Adipocyte (in vitro differentiated cells): ENCODE data around the gene ADCY3.
"Not testable (repeated sequence)": the region's sequence is repeated elsewhere in the genome, so short reads cannot be mapped to it uniquely, and the experiment has no call there.

ENCODE experiments used
- DNase-seq: peaks from one replicate; pipeline ENCODE4 v3.0.0-alpha.2; 2015; ENCODE audit warnings: low read depth
- H3K27me3 ChIP-seq: replicated peaks from 2 replicates; pipeline ENCODE4 v1.7.0; 2013; ENCODE audit warnings: mild to moderate bottlenecking, low read length, moderate library complexity; ENCODE audit not compliant: control insufficient read depth, insufficient read depth
- H3K36me3 ChIP-seq: 2 replicates; pipeline ENCODE4 v1.7.0; 2013; ENCODE audit warnings: low read length, mild to moderate bottlenecking, moderate library complexity; ENCODE audit not compliant: control insufficient read depth, insufficient read depth, severe bottlenecking
- H3K4me1 ChIP-seq: 2 replicates; pipeline ENCODE4 v1.7.0; 2013; ENCODE audit warnings: mild to moderate bottlenecking, low read length, moderate library complexity; ENCODE audit not compliant: control insufficient read depth, insufficient read depth
- H3K4me3 ChIP-seq: 2 replicates; pipeline ENCODE4 v1.7.0; 2013; ENCODE audit warnings: mild to moderate bottlenecking, low read length, moderate library complexity
- H3K9ac ChIP-seq: 2 replicates; pipeline ENCODE4 v1.7.0; 2013; ENCODE audit warnings: mild to moderate bottlenecking, low read length, moderate library complexity
- H3K9me3 ChIP-seq: 2 replicates; pipeline ENCODE4 v1.7.0; 2013; ENCODE audit warnings: mild to moderate bottlenecking, low read length, moderate library complexity; ENCODE audit not compliant: control insufficient read depth

Gene ADCY3

GRCh38 chr2:24819442-24820174, 100.4 kb downstream of the ADCY3 start:
- Histone ChIP-seq H3K9me3 (no peaks in the 10 kb centered on the region), H3K9ac (no peak overlapping the region), H3K4me3 (no peak overlapping the region), H3K4me1 (peaks cover 3% of the 10 kb centered on the region), H3K27me3 (no peaks in the 10 kb centered on the region), H3K36me3 (peaks cover 51% of the 10 kb centered on the region)
- DNase-seq: no peak

DNA sequence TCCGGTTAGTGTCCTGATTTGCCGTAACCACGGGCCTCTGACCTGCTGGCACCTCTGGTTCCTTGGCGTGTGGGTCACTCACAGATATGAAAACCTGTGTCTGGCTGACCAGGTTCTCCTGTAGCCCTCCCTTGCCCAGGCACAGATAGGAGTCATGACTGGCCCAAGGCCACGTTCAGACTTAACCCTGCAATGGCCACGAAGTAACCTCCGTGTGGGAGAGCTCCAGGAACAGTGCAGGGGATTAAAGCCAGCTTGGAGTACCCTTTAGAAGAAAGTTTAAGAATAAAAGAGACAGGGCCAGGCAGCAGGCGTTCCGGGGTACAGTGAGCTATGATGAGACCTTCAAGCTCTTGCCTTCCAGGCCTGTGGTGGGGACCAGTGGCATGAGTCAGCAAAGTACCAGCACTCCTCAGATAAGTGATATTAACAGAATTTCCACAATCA, 101.3 kb downstream of the ADCY3 start:
- H3K9me3 ChIP-seq: no peaks in the 10 kb centered on the region
- no peak overlapping the region for H3K4me3 ChIP-seq
- no peaks in the 10 kb centered on the region for H3K27me3 ChIP-seq
- peaks cover 3% of the 10 kb centered on the region for H3K4me1 ChIP-seq
- H3K36me3 ChIP-seq: peaks cover 51% of the 10 kb centered on the region
- H3K9ac ChIP-seq: no peak overlapping the region
- no peak for DNase-seq

- Histone ChIP-seq H3K36me3 (peaks cover 36% of the 10 kb centered on the region), H3K27me3 (no peaks in the 10 kb centered on the region)
Observed at GRCh38 chr2:24816884-24817283, 103.2 kb downstream of the ADCY3 start.

DNA sequence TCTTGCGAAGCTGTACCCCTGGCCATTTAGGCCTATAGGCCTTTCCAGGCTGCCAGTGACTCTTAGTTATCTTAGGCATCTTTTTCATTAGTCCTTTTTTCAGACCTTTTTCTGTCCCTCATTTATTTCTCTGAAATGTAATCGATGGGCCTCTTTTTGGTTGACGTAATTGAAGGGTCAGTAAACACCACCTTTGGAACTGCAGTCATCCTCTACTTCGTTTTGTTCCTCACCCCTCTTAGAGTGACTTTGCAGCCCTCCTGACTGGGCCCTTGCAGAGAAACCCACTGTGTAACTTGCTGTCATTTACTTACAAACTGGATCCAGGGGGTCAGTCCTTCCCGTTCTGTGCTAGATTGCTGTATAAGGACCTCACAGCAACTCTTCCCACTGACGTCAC, 103.6 kb downstream of the ADCY3 start:
- H3K36me3 ChIP-seq: peaks cover 32% of the 10 kb centered on the region
- H3K9me3 ChIP-seq: no peaks in the 10 kb centered on the region
- H3K4me3 ChIP-seq: no peak overlapping the region
- peaks cover 3% of the 10 kb centered on the region for H3K4me1 ChIP-seq
- H3K9ac ChIP-seq: no peak overlapping the region
- no peaks in the 10 kb centered on the region for H3K27me3 ChIP-seq
- no peak for DNase-seq

More at GRCh38 chr2:24816884-24817283, 103.2 kb downstream of the ADCY3 start:
- DNase-seq: peak; percentile 42
- Histone ChIP-seq H3K4me1 (peaks cover 3% of the 10 kb centered on the region), H3K9me3 (no peaks in the 10 kb centered on the region), H3K9ac (no peak overlapping the region), H3K4me3 (no peak overlapping the region)

DNA sequence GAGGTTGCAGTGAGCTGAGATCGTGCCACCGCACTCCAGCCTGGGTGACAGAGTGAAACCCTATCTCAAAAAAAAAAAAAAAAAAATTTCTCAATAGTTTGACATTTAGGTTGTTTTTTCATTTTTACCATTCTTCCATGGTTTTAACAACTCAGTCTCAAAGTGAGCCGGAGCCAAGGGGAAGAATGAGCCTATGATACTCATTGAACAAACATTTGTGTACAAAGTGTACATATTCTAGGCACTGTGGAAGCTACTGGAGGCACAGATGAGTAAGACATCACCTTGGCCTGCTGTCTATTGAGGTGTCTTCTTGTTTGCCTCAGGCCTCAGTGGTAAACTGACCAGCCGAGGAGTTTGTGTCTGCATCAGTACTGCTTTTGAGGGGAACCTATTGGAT, 104.9 kb downstream of the ADCY3 start:
- Histone ChIP-seq H3K4me1 (peaks cover 3% of the 10 kb centered on the region), H3K36me3 (peaks cover 19% of the 10 kb centered on the region), H3K4me3 (no peak overlapping the region), H3K9me3 (no peaks in the 10 kb centered on the region), H3K27me3 (no peaks in the 10 kb centered on the region), H3K9ac (no peak overlapping the region)
- no peak for DNase-seq

DNA sequence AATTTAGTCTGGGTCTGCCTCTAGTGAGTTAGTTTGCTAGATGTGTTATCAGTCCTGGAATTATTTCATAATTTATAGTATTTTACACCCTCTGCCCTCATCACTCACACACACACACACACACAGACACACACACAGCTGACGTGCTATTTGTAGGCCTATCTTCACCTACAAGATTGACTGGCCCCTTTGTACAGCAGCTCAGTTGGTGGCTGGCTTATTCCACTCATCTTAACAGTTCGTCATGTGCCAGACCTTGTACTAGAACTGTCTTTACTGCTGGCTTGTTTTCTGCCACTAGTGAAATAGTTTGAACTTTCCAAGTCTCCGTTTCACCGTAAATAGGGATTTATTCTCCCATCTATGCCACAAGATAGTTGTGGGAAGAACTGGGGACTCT, 105.5 kb downstream of the ADCY3 start:
- H3K4me3 ChIP-seq: no peak overlapping the region
- DNase-seq: no peak
- H3K9ac ChIP-seq: no peak overlapping the region
- H3K9me3 ChIP-seq: no peaks in the 10 kb centered on the region
- peaks cover 15% of the 10 kb centered on the region for H3K36me3 ChIP-seq
- H3K27me3 ChIP-seq: no peaks in the 10 kb centered on the region
- H3K4me1 ChIP-seq: peaks cover 3% of the 10 kb centered on the region

GRCh38 chr2:24813691-24814137, 106.3 kb downstream of the ADCY3 start:
- no peaks in the 10 kb centered on the region for H3K9me3 ChIP-seq
- no peak overlapping the region for H3K4me3 ChIP-seq
- H3K9ac ChIP-seq: no peak overlapping the region
- peaks cover 3% of the 10 kb centered on the region for H3K4me1 ChIP-seq
- no peak for DNase-seq
- no peaks in the 10 kb centered on the region for H3K27me3 ChIP-seq
- peaks cover 11% of the 10 kb centered on the region for H3K36me3 ChIP-seq

GRCh38 chr2:24809316-24810007, 110.6 kb downstream of the ADCY3 start:
- no peak for DNase-seq
- H3K9me3 ChIP-seq: peaks cover 4% of the 10 kb centered on the region
- no peaks in the 10 kb centered on the region for H3K27me3 ChIP-seq
- no peaks in the 10 kb centered on the region for H3K36me3 ChIP-seq
- no peak overlapping the region for H3K4me3 ChIP-seq
- no peak overlapping the region for H3K9ac ChIP-seq
- no peaks in the 10 kb centered on the region for H3K4me1 ChIP-seq

- Histone ChIP-seq H3K9ac (no peak overlapping the region), H3K36me3 (no peaks in the 10 kb centered on the region), H3K4me3 (no peak overlapping the region), H3K4me1 (no peaks in the 10 kb centered on the region), H3K27me3 (no peaks in the 10 kb centered on the region), H3K9me3 (peaks cover 4% of the 10 kb centered on the region)
- DNase-seq: no peak
Observed at GRCh38 chr2:24806661-24807036, 113.4 kb downstream of the ADCY3 start.

DNA sequence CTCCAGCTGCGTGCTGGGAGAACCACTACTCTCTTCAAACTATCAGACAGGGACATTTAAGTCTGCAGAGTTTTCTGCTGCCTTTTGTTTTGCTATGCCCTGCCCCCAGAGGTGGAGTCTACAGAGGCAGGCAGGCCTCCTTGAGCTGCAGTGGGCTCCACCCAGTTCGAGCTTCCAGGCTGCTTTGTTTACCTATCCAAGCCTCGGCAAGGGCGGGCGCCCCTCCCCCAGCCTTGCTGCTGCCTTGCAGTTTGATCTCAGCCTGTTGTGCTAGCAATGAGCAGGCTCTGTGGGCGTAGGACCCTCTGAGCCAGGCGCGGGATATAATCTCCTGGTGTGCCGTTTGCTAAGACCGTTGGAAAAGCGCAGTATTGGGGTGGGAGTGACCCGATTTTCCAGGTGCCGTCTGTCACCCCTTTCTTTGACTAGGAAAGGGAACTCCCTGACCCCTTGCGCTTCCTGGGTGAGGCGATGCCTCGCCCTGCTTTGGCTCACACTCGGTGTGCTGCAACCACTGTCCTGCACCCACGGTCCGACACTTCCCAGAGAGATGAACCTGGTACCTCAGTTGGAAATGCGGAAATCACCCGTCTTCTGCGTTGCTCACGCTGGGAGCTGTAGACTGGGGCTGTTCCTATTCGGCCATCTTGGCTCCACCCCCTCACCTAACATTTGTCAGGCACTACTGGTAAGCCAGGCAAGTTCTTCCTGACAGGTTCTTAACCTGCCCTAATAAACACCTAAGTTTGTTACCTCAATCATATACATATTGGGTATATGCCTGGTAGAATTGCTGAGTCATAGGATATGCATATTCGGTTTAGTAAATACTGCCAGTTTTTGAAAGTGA, 114.0 kb downstream of the ADCY3 start:
- H3K9me3 ChIP-seq, H3K36me3 ChIP-seq, H3K9ac ChIP-seq, H3K27me3 ChIP-seq, H3K4me1 ChIP-seq, DNase-seq, H3K4me3 ChIP-seq: not testable (repeated sequence)

- not testable (repeated sequence) for H3K36me3 ChIP-seq
Observed at GRCh38 chr2:24800487-24800886, 119.5 kb downstream of the ADCY3 start.

More at GRCh38 chr2:24800487-24800886, 119.5 kb downstream of the ADCY3 start:
- H3K27me3 ChIP-seq, H3K9ac ChIP-seq, DNase-seq, H3K9me3 ChIP-seq, H3K4me3 ChIP-seq, H3K4me1 ChIP-seq: not testable (repeated sequence)
